H9 (cell line): Measurements from ENCODE around the gene ST6GALNAC2. TPM values are rescaled to one million over a fixed set of nuclear protein-coding genes. Genes with fewer than 3 reads are reported as not detected.
"Not testable (repeated sequence)": the region's sequence is repeated elsewhere in the genome, so short reads cannot be mapped to it uniquely, and the experiment has no call there.

Experiments
- DNase-seq: peaks from one replicate; pipeline ENCODE4 v3.0.0-alpha.2; 2017
- H2AFZ ChIP-seq: one replicate; pipeline ENCODE4 v1.6.1; 2013; ENCODE audit warnings: mild to moderate bottlenecking, low read length, control low read depth, moderate library complexity
- H2AK5ac ChIP-seq: 2 replicates; pipeline ENCODE4 v1.6.1; 2013; ENCODE audit warnings: low read length, control low read depth, mixed read lengths; ENCODE audit not compliant: insufficient read length
- H2BK120ac ChIP-seq: one replicate; pipeline ENCODE4 v1.6.1; 2013; ENCODE audit warnings: low read depth, mild to moderate bottlenecking, low read length, control low read depth, inconsistent platforms; ENCODE audit not compliant: poor library complexity, severe bottlenecking
- H2BK12ac ChIP-seq: 2 replicates; pipeline ENCODE4 v1.6.1; 2013; ENCODE audit warnings: low read length, control low read depth, mixed read lengths, low read depth; ENCODE audit not compliant: insufficient read length
- H2BK15ac ChIP-seq: 2 replicates; pipeline ENCODE4 v1.6.1; 2013; ENCODE audit warnings: low read depth, low read length, control low read depth
- H2BK20ac ChIP-seq: one replicate; pipeline ENCODE4 v1.6.1; 2013; ENCODE audit warnings: low read depth, mild to moderate bottlenecking, low read length, control low read depth, inconsistent platforms; ENCODE audit not compliant: poor library complexity, severe bottlenecking
- H2BK5ac ChIP-seq: 2 replicates; pipeline ENCODE4 v1.6.1; 2013; ENCODE audit warnings: low read length, control low read depth, mixed read lengths; ENCODE audit not compliant: insufficient read length
- H3K14ac ChIP-seq: 2 replicates; pipeline ENCODE4 v1.6.1; 2013; ENCODE audit warnings: low read length, control low read depth; ENCODE audit not compliant: insufficient read depth
- H3K18ac ChIP-seq: 2 replicates; pipeline ENCODE4 v1.6.1; 2013; ENCODE audit warnings: low read depth, mild to moderate bottlenecking, mixed read lengths, low read length, control low read depth; ENCODE audit not compliant: insufficient read length
- H3K23ac ChIP-seq: 2 replicates; pipeline ENCODE4 v1.6.1; 2013; ENCODE audit warnings: low read length, control low read depth, mixed read lengths, low read depth; ENCODE audit not compliant: insufficient read length
- H3K23me2 ChIP-seq: 2 replicates; pipeline ENCODE4 v1.6.1; 2013; ENCODE audit warnings: low read depth, mild to moderate bottlenecking, mixed read lengths, low read length, control low read depth; ENCODE audit not compliant: insufficient read length, poor library complexity, severe bottlenecking
- H3K27ac ChIP-seq: 2 replicates; pipeline ENCODE4 v1.5.1; 2013; ENCODE audit warnings: low read length, control low read depth, mixed read lengths, low read depth; ENCODE audit not compliant: insufficient read length
- H3K27me3 ChIP-seq: 2 replicates; pipeline ENCODE4 v1.6.1; 2013; ENCODE audit warnings: low read length, control low read depth, inconsistent platforms; ENCODE audit not compliant: insufficient read depth
- H3K4ac ChIP-seq: 2 replicates; pipeline ENCODE4 v1.6.1; 2013; ENCODE audit warnings: low read depth, mild to moderate bottlenecking, control low read depth, inconsistent platforms, low read length, moderate library complexity
- H3K4me1 ChIP-seq: 2 replicates; pipeline ENCODE4 v1.6.1; 2013; ENCODE audit warnings: low read length, control low read depth, inconsistent platforms; ENCODE audit not compliant: insufficient read depth
- H3K4me2 ChIP-seq: 2 replicates; pipeline ENCODE4 v1.6.1; 2013; ENCODE audit warnings: low read length, control low read depth, mixed read lengths; ENCODE audit not compliant: insufficient read length, insufficient read depth
- H3K56ac ChIP-seq: 2 replicates; pipeline ENCODE4 v1.6.1; 2013; ENCODE audit warnings: low read depth, mild to moderate bottlenecking, mixed read lengths, low read length, control low read depth; ENCODE audit not compliant: insufficient read length
- H3K79me1 ChIP-seq: 2 replicates; pipeline ENCODE4 v1.6.1; 2013; ENCODE audit warnings: low read depth, mild to moderate bottlenecking, moderate library complexity, low read length, control low read depth, inconsistent platforms; ENCODE audit not compliant: insufficient read depth, poor library complexity, severe bottlenecking
- H3K79me2 ChIP-seq: 2 replicates; pipeline ENCODE4 v1.6.1; 2013; ENCODE audit warnings: low read length, control low read depth, inconsistent platforms; ENCODE audit not compliant: insufficient read depth
- H3K9ac ChIP-seq: 2 replicates; pipeline ENCODE4 v1.6.1; 2013; ENCODE audit warnings: low read length, control low read depth, mixed read lengths; ENCODE audit not compliant: insufficient read length; ENCODE audit errors: extremely low read depth
- H3K9me3 ChIP-seq: one replicate; pipeline ENCODE4 v1.6.1; 2013; ENCODE audit warnings: low read depth, low read length, inconsistent platforms; ENCODE audit not compliant: control insufficient read depth
- H3T11ph ChIP-seq: one replicate; pipeline ENCODE4 v1.6.1; 2013; ENCODE audit warnings: mild to moderate bottlenecking, low read length, control low read depth, inconsistent platforms
- H4K20me1 ChIP-seq: one replicate; pipeline ENCODE4 v1.6.1; 2013; ENCODE audit not compliant: control insufficient read depth, insufficient read length, insufficient read depth
- H4K5ac ChIP-seq: 2 replicates; pipeline ENCODE4 v1.6.1; 2013; ENCODE audit warnings: low read depth, mild to moderate bottlenecking, mixed read lengths, low read length, control low read depth; ENCODE audit not compliant: insufficient read length
- H4K8ac ChIP-seq: replicated peaks from 2 replicates; pipeline ENCODE4 v1.6.1; 2013; ENCODE audit warnings: low read length, control low read depth, mixed read lengths, low read depth; ENCODE audit not compliant: insufficient read length
- H4K91ac ChIP-seq: 2 replicates; pipeline ENCODE4 v1.6.1; 2013; ENCODE audit warnings: low read depth, mild to moderate bottlenecking, moderate library complexity, mixed read lengths, low read length, control low read depth; ENCODE audit not compliant: insufficient read length
- H3K27ac Mint-ChIP-seq, 3 experiments: 2 replicates in 2 of 3; 3 replicates in 1 of 3; pipeline ENCODE4 v1.8.0; 2020 to 2021; ENCODE audit warnings: mixed read lengths in 3 of 3, mild to moderate bottlenecking in 1 of 3, moderate library complexity in 1 of 3
- H3K27me3 Mint-ChIP-seq: 2 replicates; pipeline ENCODE4 v1.8.0; 2021; ENCODE audit warnings: low read depth, mild to moderate bottlenecking, moderate library complexity, mixed read lengths
- H3K36me3 Mint-ChIP-seq, 3 experiments: 2 replicates in 2 of 3; 3 replicates in 1 of 3; pipeline ENCODE4 v1.8.0; 2020 to 2021; ENCODE audit warnings: low read depth in 3 of 3, mixed read lengths in 3 of 3; ENCODE audit not compliant: insufficient read depth in 1 of 3
- H3K4me1 Mint-ChIP-seq, 2 experiments: 2 replicates each; pipeline ENCODE4 v1.8.0; 2020; ENCODE audit warnings: mixed read lengths in 2 of 2
- H3K4me3 Mint-ChIP-seq, 2 experiments: 2 replicates in 1 of 2; 3 replicates in 1 of 2; pipeline ENCODE4 v1.8.0; 2020 to 2021; ENCODE audit warnings: mild to moderate bottlenecking in 2 of 2, mixed read lengths in 2 of 2, moderate library complexity in 1 of 2
- H3K9me3 Mint-ChIP-seq, 2 experiments: 2 replicates in 1 of 2; 3 replicates in 1 of 2; pipeline ENCODE4 v1.8.0; 2020; ENCODE audit warnings: mild to moderate bottlenecking in 2 of 2, mixed read lengths in 2 of 2, moderate library complexity in 1 of 2
- WGBS: extraction: QIAGEN DNeasy Blood & Tissue Kit; methylation state at CpG from one replicate; pipeline ENCODE4 v1.1.7; 2013; ENCODE audit warnings: missing lambda C conversion rate, low lambda C conversion rate, mixed read lengths; ENCODE audit not compliant: insufficient read length; ENCODE audit errors: extremely low coverage; 5-methylcytosine and 5-hydroxymethylcytosine counted together
- total RNA-seq: library from RNA; stranded (reverse); gene quantifications from 2 replicates; pipeline ENCODE4 v1.2.1, GENCODE V29; 2021
- TF ChIP-seq, protein P1 (sequence below): fragments of 200-600 bp; sonication (generic); conservative IDR thresholded peaks from 3 replicates; pipeline ENCODE4 v1.8.0; 2021; ENCODE audit warnings: antibody characterized with exemption, mild to moderate bottlenecking

The ST6GALNAC2 gene
- total RNA-seq, 1 experiment from 2014 or later = 0.46 TPM

DNA sequence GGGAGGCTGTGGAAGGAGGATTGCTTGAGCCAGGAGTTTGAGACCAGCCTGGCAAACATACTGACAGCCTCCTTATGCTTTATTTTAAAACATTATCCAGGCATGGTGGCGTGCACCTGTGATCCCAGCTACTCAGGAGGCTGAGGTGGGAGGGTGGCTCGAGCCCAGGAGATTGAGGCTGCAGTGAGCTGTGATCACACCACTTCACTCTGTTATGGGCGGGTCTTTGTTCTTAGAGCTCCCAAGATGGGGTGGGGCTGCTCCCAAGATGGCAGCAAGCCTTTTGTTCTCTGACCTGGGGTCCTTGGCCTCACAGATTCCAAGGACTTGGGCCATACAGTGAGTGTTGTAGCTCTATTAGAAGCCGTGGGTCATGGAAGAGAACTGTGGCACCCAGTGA is 26.1 kb upstream of the ST6GALNAC2 start:
- Histone ChIP-seq H4K8ac (no peak overlapping the region), H4K20me1 (no peaks in the 10 kb centered on the region), H3K9ac (no peak overlapping the region), H2BK12ac (no peak overlapping the region), H3K79me1 (no peaks in the 10 kb centered on the region), H3T11ph (no peak overlapping the region), H4K91ac (no peak overlapping the region), H3K18ac (no peak overlapping the region), H3K9me3 (no peaks in the 10 kb centered on the region), H3K56ac (no peak overlapping the region), H3K23ac (no peak overlapping the region), H3K79me2 (no peaks in the 10 kb centered on the region), H3K4me2 (no peak overlapping the region), H2AK5ac (no peak overlapping the region), H3K14ac (no peak overlapping the region), H2BK20ac (no peak overlapping the region), H3K4me1 (no peaks in the 10 kb centered on the region), H2BK15ac (no peak overlapping the region), H3K4ac (no peak overlapping the region), H3K23me2 (no peaks in the 10 kb centered on the region), H4K5ac (no peak overlapping the region), H2BK5ac (no peak overlapping the region), H3K27ac (no peak overlapping the region), H2BK120ac (no peak overlapping the region), H3K27me3 (no peaks in the 10 kb centered on the region), H2AFZ (no peak overlapping the region)
- TF ChIP-seq, protein P1, sequence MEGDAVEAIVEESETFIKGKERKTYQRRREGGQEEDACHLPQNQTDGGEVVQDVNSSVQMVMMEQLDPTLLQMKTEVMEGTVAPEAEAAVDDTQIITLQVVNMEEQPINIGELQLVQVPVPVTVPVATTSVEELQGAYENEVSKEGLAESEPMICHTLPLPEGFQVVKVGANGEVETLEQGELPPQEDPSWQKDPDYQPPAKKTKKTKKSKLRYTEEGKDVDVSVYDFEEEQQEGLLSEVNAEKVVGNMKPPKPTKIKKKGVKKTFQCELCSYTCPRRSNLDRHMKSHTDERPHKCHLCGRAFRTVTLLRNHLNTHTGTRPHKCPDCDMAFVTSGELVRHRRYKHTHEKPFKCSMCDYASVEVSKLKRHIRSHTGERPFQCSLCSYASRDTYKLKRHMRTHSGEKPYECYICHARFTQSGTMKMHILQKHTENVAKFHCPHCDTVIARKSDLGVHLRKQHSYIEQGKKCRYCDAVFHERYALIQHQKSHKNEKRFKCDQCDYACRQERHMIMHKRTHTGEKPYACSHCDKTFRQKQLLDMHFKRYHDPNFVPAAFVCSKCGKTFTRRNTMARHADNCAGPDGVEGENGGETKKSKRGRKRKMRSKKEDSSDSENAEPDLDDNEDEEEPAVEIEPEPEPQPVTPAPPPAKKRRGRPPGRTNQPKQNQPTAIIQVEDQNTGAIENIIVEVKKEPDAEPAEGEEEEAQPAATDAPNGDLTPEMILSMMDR = no peak
- H3K4me3 Mint-ChIP-seq = no peak overlapping the region
- H3K4me1 Mint-ChIP-seq = peaks cover 15 to 26% of the 10 kb centered on the region in 2 experiments
- peaks cover 14 to 23% (median 19%) of the 10 kb centered on the region in 3 experiments for H3K36me3 Mint-ChIP-seq
- no CpG with 5 or more reads among the region's 4 CpGs for WGBS
- H3K27ac Mint-ChIP-seq = peak overlapping the region in 1 of 3 experiments; percentile 39; a peak in 1 of 7 replicates
- H3K27me3 Mint-ChIP-seq = peaks cover 13% of the 10 kb centered on the region
- peaks cover 31 to 43% of the 10 kb centered on the region in 2 experiments for H3K9me3 Mint-ChIP-seq
- no peak for DNase-seq

DNA sequence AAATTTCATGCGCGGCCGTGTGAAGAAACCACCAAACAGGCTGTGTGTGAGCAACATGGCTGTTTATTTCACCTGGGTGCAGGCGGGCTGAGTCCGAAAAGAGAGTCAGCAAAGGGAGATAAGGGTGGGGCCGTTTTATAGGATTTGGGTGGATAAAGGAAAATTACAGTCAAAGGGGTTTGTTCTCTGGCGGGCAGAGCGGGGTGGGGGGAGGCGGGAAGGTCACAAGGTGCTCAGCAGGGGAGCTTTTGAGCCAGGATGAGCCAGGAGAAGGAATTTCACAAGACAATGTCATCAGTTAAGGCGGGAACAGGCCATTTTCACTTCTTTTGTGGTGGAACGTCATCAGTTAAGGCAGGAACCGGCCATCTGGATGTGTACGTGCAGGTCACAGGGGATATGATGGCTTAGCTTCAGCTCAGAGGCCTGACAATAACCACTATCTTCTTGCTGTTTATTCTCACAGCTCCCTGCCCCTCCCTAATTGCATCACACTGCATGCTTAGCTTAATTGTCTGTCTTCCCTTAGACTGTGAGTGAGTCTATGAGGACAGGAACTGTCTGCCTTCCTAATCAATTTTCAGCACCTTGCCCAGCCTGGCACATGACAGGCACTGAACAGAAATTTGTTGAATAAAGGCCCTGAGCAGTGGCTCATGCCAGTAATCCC is 25.6 kb upstream of the ST6GALNAC2 start:
- H3K79me1 ChIP-seq, H3K79me2 ChIP-seq, H3K4ac ChIP-seq, H2AFZ ChIP-seq, H3K4me3 Mint-ChIP-seq, H3K4me1 ChIP-seq, H3K27ac ChIP-seq, H2AK5ac ChIP-seq, H3K9ac ChIP-seq, H2BK5ac ChIP-seq, H3K56ac ChIP-seq, H4K8ac ChIP-seq, H4K5ac ChIP-seq, H2BK120ac ChIP-seq, H2BK20ac ChIP-seq, H4K91ac ChIP-seq, H2BK12ac ChIP-seq, H3K4me2 ChIP-seq, H3K18ac ChIP-seq, H3K23ac ChIP-seq, H3K14ac ChIP-seq, H4K20me1 ChIP-seq, H2BK15ac ChIP-seq, DNase-seq, H3K9me3 ChIP-seq, H3T11ph ChIP-seq, H3K27me3 ChIP-seq, H3K23me2 ChIP-seq: not testable (repeated sequence)
- Mint-ChIP-seq H3K27me3 (peaks cover 13% of the 10 kb centered on the region), H3K27ac (peak overlapping the region in 1 of 3 experiments; percentile 70; a peak in 3 of 7 replicates), H3K4me1 (peaks cover 15 to 26% of the 10 kb centered on the region in 2 experiments), H3K36me3 (peaks cover 14 to 23% (median 19%) of the 10 kb centered on the region in 3 experiments), H3K9me3 (peaks cover 31 to 43% of the 10 kb centered on the region in 2 experiments)
- no CpG with 5 or more reads among the region's 13 CpGs for WGBS
